Adipocyte (in vitro differentiated cells): ENCODE results near the gene IL17RB.

Experiments used
- DNase-seq: peaks from one replicate; pipeline ENCODE4 v3.0.0-alpha.2; 2015; ENCODE audit warnings: low read depth
- H3K27me3 ChIP-seq: replicated peaks from 2 replicates; pipeline ENCODE4 v1.7.0; 2013; ENCODE audit warnings: mild to moderate bottlenecking, low read length, moderate library complexity; ENCODE audit not compliant: control insufficient read depth, insufficient read depth
- H3K36me3 ChIP-seq: 2 replicates; pipeline ENCODE4 v1.7.0; 2013; ENCODE audit warnings: low read length, mild to moderate bottlenecking, moderate library complexity; ENCODE audit not compliant: control insufficient read depth, insufficient read depth, severe bottlenecking
- H3K4me1 ChIP-seq: 2 replicates; pipeline ENCODE4 v1.7.0; 2013; ENCODE audit warnings: mild to moderate bottlenecking, low read length, moderate library complexity; ENCODE audit not compliant: control insufficient read depth, insufficient read depth
- H3K4me3 ChIP-seq: 2 replicates; pipeline ENCODE4 v1.7.0; 2013; ENCODE audit warnings: mild to moderate bottlenecking, low read length, moderate library complexity
- H3K9ac ChIP-seq: 2 replicates; pipeline ENCODE4 v1.7.0; 2013; ENCODE audit warnings: mild to moderate bottlenecking, low read length, moderate library complexity
- H3K9me3 ChIP-seq: 2 replicates; pipeline ENCODE4 v1.7.0; 2013; ENCODE audit warnings: mild to moderate bottlenecking, low read length, moderate library complexity; ENCODE audit not compliant: control insufficient read depth

Gene IL17RB

DNA sequence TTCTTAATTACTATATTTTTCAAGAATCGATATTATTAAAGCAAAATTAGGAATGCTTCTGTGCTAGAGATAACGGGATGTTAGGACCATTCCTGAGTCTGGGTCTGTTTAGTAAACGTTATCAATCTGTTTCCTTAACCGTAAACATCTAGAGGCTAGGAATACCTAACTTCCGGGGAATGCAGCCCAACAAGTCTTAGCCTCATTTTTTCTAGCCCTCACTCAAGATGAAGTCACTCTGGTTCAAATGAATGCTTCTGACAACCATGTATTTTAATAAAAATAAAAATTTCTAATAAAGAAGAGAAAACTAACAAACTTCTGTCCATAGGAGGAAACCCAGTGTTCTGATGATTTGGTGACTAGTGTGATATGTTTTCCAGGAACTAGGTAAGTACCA, 56.3 kb downstream of the IL17RB start:
- H3K4me3 ChIP-seq: no peak overlapping the region
- peaks cover 3% of the 10 kb centered on the region for H3K4me1 ChIP-seq
- H3K36me3 ChIP-seq: no peaks in the 10 kb centered on the region
- peaks cover 7% of the 10 kb centered on the region for H3K9me3 ChIP-seq
- no peaks in the 10 kb centered on the region for H3K27me3 ChIP-seq
- no peak overlapping the region for H3K9ac ChIP-seq
- no peak for DNase-seq

DNA sequence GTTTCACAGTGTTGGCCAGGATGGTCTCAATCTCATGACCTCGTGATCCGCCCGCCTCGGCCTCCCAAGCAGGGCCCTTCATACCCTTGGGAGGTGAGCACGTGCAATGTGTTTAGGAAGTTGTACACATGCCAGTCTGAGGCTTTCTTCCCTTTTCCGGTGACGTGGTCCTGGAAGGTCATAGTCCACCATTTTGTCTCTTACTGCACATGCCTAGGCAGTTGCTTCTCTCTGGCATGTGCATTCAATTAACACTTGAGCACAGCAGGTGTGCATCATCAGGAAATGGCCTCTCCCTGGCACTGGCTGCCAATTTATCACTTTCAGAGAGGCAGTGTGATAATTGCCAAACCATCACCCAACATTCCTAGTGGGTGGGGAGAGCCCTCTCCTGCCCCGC, 67.0 kb downstream of the IL17RB start:
- H3K4me1 ChIP-seq: no peaks in the 10 kb centered on the region
- no peak overlapping the region for H3K9ac ChIP-seq
- no peaks in the 10 kb centered on the region for H3K36me3 ChIP-seq
- peaks cover 7% of the 10 kb centered on the region for H3K9me3 ChIP-seq
- no peak for DNase-seq
- H3K4me3 ChIP-seq: no peak overlapping the region
- no peaks in the 10 kb centered on the region for H3K27me3 ChIP-seq
